Heart left ventricle (tissue), 13 donors: ENCODE data around the gene ITPR2.

ENCODE experiments used
- POLR2A ChIP-seq, 2 donors: fragments of 450-650 bp; IDR thresholded peaks; one replicate each; pipeline ENCODE4 v1.6.1; 2017; ENCODE audit warnings: antibody characterized with exemption in 2 of 2, mild to moderate bottlenecking in 2 of 2, moderate library complexity in 2 of 2
- TF ChIP-seq, protein P1 (sequence below), 12 donors: fragments of 200-600 bp; sonication (generic) in 4 of 12; IDR thresholded peaks; one replicate each; pipeline versions ENCODE4 v1.5.0 to v1.8.0; 2018 to 2022; ENCODE audit warnings: antibody characterized with exemption in 12 of 12, mild to moderate bottlenecking in 5 of 12
- donor health status: ischemic (EF 13 %, LVEDD 7.1; RV severe dilation, severe dysfunction).
- donor health status: DM: no; HTN: yes; CAD: no.
- donor health status: DM: no; HTN: no; CAD: no.
- donor health status: ischemic (EF 25% LVEDD 6.9; RV normal size, moderate dysfunction).
- donor health status: ischemic (EF 25% LVEDD 5.7; RV mildly dilated, moderate dysfunction).
- donor health status: ischemic (EF 35%, LVEDD 5.7; RV mildly dilated, moderate dysfunction).
- donor health status: nonischemic (EF 11% LVEDD 7.7; RV severe dilation, severe dysfunction).
- donor health status: DM: yes; HTN: yes; CAD: no.
- donor health status: PGD.
- donor health status: ischemic (EF 29% LVEDD 5.4; RV normal size, mild dysfunction).
- donor health status: nonischemic (EF 23%, LVEDD 6.1; RV moderate dilation, normal function).

DNA sequence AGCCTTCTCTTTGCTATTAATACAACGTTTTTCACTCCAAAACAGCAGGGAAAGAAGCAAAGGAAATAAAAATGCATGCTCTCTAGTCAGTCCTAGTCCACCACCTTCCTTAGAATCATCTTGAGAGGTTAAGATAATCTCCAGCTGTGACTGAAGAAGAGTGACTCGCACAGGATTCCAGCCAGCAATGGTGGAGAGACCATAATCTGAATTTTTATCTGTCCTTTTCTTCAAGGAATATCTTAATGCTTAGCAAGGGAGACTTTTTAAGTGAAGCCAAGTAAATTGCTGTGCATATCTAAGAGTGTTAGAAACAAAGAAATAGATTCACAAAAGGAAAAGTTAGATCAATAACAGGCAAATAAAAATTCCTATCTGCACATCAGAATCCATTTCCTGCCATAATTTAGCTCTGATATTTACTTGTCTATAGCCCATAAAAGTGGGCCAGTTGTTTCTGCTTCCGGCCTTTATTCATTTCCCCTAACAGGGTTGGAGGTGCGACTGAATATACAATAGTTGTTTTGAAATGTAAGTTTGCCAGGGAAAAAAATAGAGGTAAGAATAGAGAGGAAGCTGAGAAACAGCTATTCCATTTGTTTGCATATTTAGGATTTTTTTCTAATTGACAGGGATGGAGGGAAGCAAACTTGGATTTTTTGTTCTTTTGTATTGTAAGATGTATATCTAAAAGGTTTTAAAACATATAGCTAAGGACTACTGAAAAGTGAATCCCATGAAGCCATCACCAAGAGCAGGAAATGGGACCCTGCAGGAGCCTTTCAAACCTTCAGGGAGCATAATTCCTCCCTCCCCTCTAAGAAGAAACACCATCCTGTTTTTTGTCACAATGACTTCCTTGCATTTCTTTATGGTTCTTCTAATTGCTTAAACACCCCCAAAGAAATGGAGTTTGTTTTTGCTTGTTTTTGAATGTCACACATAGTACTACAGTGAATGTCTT lies 154.0 kb downstream of the ITPR2 start:
- TF ChIP-seq, protein P1, sequence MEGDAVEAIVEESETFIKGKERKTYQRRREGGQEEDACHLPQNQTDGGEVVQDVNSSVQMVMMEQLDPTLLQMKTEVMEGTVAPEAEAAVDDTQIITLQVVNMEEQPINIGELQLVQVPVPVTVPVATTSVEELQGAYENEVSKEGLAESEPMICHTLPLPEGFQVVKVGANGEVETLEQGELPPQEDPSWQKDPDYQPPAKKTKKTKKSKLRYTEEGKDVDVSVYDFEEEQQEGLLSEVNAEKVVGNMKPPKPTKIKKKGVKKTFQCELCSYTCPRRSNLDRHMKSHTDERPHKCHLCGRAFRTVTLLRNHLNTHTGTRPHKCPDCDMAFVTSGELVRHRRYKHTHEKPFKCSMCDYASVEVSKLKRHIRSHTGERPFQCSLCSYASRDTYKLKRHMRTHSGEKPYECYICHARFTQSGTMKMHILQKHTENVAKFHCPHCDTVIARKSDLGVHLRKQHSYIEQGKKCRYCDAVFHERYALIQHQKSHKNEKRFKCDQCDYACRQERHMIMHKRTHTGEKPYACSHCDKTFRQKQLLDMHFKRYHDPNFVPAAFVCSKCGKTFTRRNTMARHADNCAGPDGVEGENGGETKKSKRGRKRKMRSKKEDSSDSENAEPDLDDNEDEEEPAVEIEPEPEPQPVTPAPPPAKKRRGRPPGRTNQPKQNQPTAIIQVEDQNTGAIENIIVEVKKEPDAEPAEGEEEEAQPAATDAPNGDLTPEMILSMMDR (IDR thresholded peaks at IDR 0.05), result no peak
- TF ChIP-seq POLR2A (IDR thresholded peaks at IDR 0.05), result no peak
